Neuronal stem cell (in vitro differentiated cells): ENCODE measurements around the gene TRIM47.

ENCODE experiments used
- DNase-seq: peaks from one replicate; pipeline ENCODE4 v3.0.0-alpha.2; 2013; ENCODE audit warnings: low spot score
- H2AFZ ChIP-seq: one replicate; pipeline ENCODE4 v1.6.1; 2013; ENCODE audit warnings: mild to moderate bottlenecking, low read length, inconsistent platforms
- H2AK5ac ChIP-seq: 2 replicates; pipeline ENCODE4 v1.6.1; 2013; ENCODE audit warnings: low read depth, mild to moderate bottlenecking, inconsistent platforms, low read length, moderate library complexity, mixed read lengths
- H2BK120ac ChIP-seq: 2 replicates; pipeline ENCODE4 v1.6.1; 2013; ENCODE audit warnings: low read depth, mild to moderate bottlenecking, inconsistent platforms, low read length, moderate library complexity, mixed read lengths
- H2BK12ac ChIP-seq: one replicate; pipeline ENCODE4 v1.6.1; 2013; ENCODE audit warnings: low read length, inconsistent platforms
- H2BK15ac ChIP-seq: 2 replicates; pipeline ENCODE4 v1.6.1; 2013; ENCODE audit warnings: mild to moderate bottlenecking, low read length, inconsistent platforms, mixed read lengths
- H2BK5ac ChIP-seq: one replicate; pipeline ENCODE4 v1.6.1; 2013; ENCODE audit warnings: inconsistent platforms, mild to moderate bottlenecking, low read length, moderate library complexity
- H3K14ac ChIP-seq: one replicate; pipeline ENCODE4 v1.6.1; 2013; ENCODE audit warnings: low read length, inconsistent platforms
- H3K18ac ChIP-seq: 2 replicates; pipeline ENCODE4 v1.6.1; 2013; ENCODE audit warnings: low read length, inconsistent platforms
- H3K23ac ChIP-seq: 2 replicates; pipeline ENCODE4 v1.6.1; 2013; ENCODE audit warnings: low read depth, mild to moderate bottlenecking, mixed read lengths, low read length, inconsistent platforms; ENCODE audit not compliant: poor library complexity
- H3K27ac ChIP-seq: replicated peaks from 3 replicates; pipeline ENCODE4 v1.5.1; 2013; ENCODE audit warnings: low read length, inconsistent platforms
- H3K27me3 ChIP-seq, 3 experiments: 2 replicates each; pipeline ENCODE4 v1.6.1; 2013; ENCODE audit warnings: low read length in 3 of 3, mild to moderate bottlenecking in 2 of 3, inconsistent platforms in 1 of 3, low read depth in 1 of 3, mixed read lengths in 1 of 3, moderate library complexity in 1 of 3; ENCODE audit not compliant: control insufficient read depth in 3 of 3, insufficient read depth in 3 of 3
- H3K36me3 ChIP-seq, 2 donors: replicated peaks in 1 of 2; 2 replicates each; pipeline ENCODE4 v1.6.1; 2013; ENCODE audit warnings: low read length in 2 of 2; ENCODE audit not compliant: control insufficient read depth in 2 of 2, insufficient read depth in 2 of 2
- H3K4ac ChIP-seq: 2 replicates; pipeline ENCODE4 v1.6.1; 2013; ENCODE audit warnings: inconsistent platforms, mild to moderate bottlenecking, low read length, moderate library complexity
- H3K4me1 ChIP-seq, 2 donors: 1 replicate in 1 of 2; 2 replicates in 1 of 2; pipeline ENCODE4 v1.6.1; 2013; ENCODE audit warnings: low read length in 2 of 2, low read depth in 1 of 2; ENCODE audit not compliant: control insufficient read depth in 2 of 2, insufficient read depth in 1 of 2
- H3K4me2 ChIP-seq: one replicate; pipeline ENCODE4 v1.6.1; 2013; ENCODE audit warnings: mild to moderate bottlenecking, low read length, inconsistent platforms; ENCODE audit not compliant: insufficient read depth, poor library complexity, severe bottlenecking
- H3K4me3 ChIP-seq, 2 donors: 2 replicates each; pipeline ENCODE4 v1.5.1; 2013; ENCODE audit warnings: low read length in 2 of 2, mild to moderate bottlenecking in 2 of 2, inconsistent platforms in 1 of 2, moderate library complexity in 1 of 2
- H3K79me1 ChIP-seq: one replicate; pipeline ENCODE4 v1.6.1; 2013; ENCODE audit warnings: low read depth, mild to moderate bottlenecking, inconsistent platforms, low read length, moderate library complexity
- H3K9ac ChIP-seq: one replicate; pipeline ENCODE4 v1.6.1; 2013; ENCODE audit warnings: mild to moderate bottlenecking, low read depth, low read length, inconsistent platforms; ENCODE audit not compliant: poor library complexity
- H3K9me3 ChIP-seq, 2 donors: replicated peaks in 1 of 2; 2 replicates each; pipeline versions ENCODE3 to v1.6.1; 2013; ENCODE audit warnings: low read length in 2 of 2, mild to moderate bottlenecking in 2 of 2, inconsistent platforms in 1 of 2, low read depth in 1 of 2, mixed read lengths in 1 of 2, moderate library complexity in 1 of 2; ENCODE audit not compliant: control insufficient read depth in 2 of 2, insufficient read depth in 1 of 2
- H4K8ac ChIP-seq: one replicate; pipeline ENCODE4 v1.6.1; 2013; ENCODE audit warnings: low read depth, mild to moderate bottlenecking, inconsistent platforms, low read length, moderate library complexity
- H4K91ac ChIP-seq: one replicate; pipeline ENCODE4 v1.6.1; 2013; ENCODE audit warnings: low read length, low read depth, mild to moderate bottlenecking, inconsistent platforms; ENCODE audit not compliant: poor library complexity
- WGBS, 2 donors: extraction: QIAGEN DNeasy Blood & Tissue Kit; methylation state at CpG; one replicate each; pipeline ENCODE4 v1.1.7; 2013; ENCODE audit warnings: missing lambda C conversion rate in 2 of 2, mixed read lengths in 1 of 2; ENCODE audit not compliant: insufficient read length in 2 of 2, insufficient replicate concordance in 1 of 2; ENCODE audit errors: extremely low coverage in 2 of 2; 5-methylcytosine and 5-hydroxymethylcytosine counted together

TRIM47 gene

GRCh38 chr17:75925103-75925502, 46.7 kb upstream of the TRIM47 start:
- Histone ChIP-seq H3K4me3 (no peak overlapping the region), H2BK15ac (no peak overlapping the region), H3K14ac (no peak overlapping the region), H2AK5ac (no peak overlapping the region), H3K9ac (no peak overlapping the region), H3K18ac (no peak overlapping the region), H3K9me3 (no peaks in the 10 kb centered on the region), H2BK5ac (no peak overlapping the region), H3K27me3 (no peaks in the 10 kb centered on the region), H4K8ac (no peak overlapping the region), H3K23ac (no peak overlapping the region), H2AFZ (no peak overlapping the region), H2BK120ac (no peak overlapping the region), H2BK12ac (no peak overlapping the region), H3K4me2 (no peak overlapping the region), H3K4ac (no peak overlapping the region), H3K27ac (no peak overlapping the region), H3K4me1 (no peaks in the 10 kb centered on the region), H4K91ac (no peak overlapping the region), H3K79me1 (no peaks in the 10 kb centered on the region), H3K36me3 (peaks cover 23 to 58% of the 10 kb centered on the region in 2 donors)
- no peak for DNase-seq
- WGBS, 2 donors = no CpG with 5 or more reads among the region's 11 CpGs

DNA sequence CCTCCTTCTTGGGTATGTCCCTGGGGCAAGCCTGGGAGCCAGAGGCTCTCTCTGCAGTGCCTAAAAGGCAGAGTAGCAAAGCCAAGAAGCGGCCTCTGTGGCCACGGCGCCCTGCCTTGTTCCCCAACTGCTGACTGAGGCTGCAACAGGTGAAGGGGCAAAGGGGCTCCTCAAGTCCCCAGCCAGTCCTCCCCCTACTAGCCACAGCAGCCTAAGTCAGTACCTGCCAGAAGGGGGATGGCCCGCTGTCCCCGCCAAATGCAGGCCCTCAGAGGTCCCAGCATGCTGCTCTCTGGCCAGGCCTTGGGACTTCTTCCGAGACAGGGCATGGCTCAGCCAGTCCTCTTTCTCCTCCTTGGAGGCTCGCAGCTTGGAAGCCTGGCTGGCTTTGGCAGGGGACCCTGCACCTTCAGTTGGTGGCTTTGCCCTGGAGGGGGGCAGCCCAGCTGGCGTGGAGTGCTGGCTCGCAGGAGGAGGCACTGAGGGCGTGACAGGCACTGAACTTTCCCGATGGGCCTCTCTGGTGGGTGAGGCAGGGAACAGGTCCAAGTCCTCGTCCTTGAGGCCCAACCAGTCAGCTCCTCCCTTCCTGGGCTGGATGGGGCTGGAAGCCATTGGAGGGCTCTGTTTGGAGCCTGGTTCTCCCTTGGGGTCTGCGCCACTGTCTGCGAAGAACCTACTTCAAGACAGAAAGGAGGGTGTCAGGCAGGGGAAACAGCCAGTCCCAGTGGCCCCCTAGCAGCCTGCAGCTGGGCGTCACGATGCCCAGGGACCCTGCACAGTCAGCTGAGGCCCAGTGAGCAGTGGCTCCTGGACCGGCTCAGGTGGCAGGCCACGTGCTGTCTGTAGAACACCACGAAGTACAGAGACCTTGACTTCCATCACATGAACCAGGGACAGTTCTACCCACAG, 44.8 kb upstream of the TRIM47 start:
- Histone ChIP-seq H2AFZ (no peak overlapping the region), H2BK120ac (no peak overlapping the region), H2AK5ac (no peak overlapping the region), H3K23ac (peak overlapping the region; percentile 86), H3K4me2 (no peak overlapping the region), H3K9me3 (no peaks in the 10 kb centered on the region), H3K27me3 (no peaks in the 10 kb centered on the region), H3K4me3 (no peak overlapping the region), H3K4me1 (no peaks in the 10 kb centered on the region), H3K18ac (no peak overlapping the region), H2BK12ac (no peak overlapping the region), H4K8ac (no peak overlapping the region), H3K27ac (no peak overlapping the region), H4K91ac (no peak overlapping the region), H3K79me1 (no peaks in the 10 kb centered on the region), H3K9ac (no peak overlapping the region), H2BK5ac (no peak overlapping the region), H3K14ac (no peak overlapping the region), H2BK15ac (no peak overlapping the region), H3K4ac (no peak overlapping the region), H3K36me3 (peaks cover 23 to 67% of the 10 kb centered on the region in 2 donors)
- no CpG with 5 or more reads among the region's 19 CpGs for WGBS, 2 donors
- no peak for DNase-seq

DNA sequence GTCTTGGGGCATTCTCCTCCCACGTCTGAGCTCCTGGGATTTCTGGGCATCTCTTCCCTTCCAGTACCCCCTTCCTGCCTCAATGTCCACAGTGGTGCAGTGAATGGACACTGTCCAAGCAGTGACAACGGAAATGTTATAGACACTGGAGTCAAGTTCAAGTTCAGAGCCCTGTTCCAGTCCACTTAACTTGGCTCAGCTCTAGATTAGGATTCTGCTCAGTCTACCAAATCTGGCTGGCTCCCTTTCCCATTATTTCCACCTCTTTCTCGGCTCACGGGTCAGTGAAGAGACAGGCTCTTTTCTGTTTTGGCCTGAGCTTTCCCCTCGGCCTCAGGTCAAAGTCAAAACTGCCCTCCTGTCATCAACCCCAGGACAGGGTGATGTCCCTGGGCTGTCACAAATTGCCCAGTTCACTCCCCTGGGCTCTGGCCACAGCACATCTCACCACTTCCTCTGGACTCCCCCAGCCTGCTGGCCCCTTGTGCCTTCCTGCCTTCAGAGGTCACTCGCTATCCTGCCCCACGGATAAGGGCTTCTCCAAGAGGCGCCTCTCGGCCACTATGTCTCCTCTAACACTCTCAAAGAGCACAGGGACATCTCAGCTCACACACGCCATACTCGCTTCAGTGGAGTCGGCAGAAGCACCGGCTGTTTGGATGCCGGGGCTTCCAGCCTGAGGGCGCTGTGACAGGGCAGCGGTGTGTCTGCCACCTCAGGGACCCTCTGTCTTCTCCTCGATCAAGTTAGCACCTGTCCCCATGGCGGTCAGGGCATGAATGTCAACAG, 44.0 kb upstream of the TRIM47 start:
- no peak for DNase-seq
- H2BK5ac ChIP-seq = no peak overlapping the region
- H3K4me1 ChIP-seq = no peaks in the 10 kb centered on the region
- no peak overlapping the region for H3K23ac ChIP-seq
- H2AK5ac ChIP-seq = no peak overlapping the region
- H4K8ac ChIP-seq = no peak overlapping the region
- H3K79me1 ChIP-seq = no peaks in the 10 kb centered on the region
- H2AFZ ChIP-seq = no peak overlapping the region
- peaks cover 18 to 66% of the 10 kb centered on the region in 2 donors for H3K36me3 ChIP-seq
- no peak overlapping the region for H3K18ac ChIP-seq
- no peak overlapping the region for H3K27ac ChIP-seq
- no CpG with 5 or more reads among the region's 18 CpGs for WGBS, 2 donors
- no peak overlapping the region for H3K4me2 ChIP-seq
- no peak overlapping the region for H2BK12ac ChIP-seq
- H2BK15ac ChIP-seq = no peak overlapping the region
- no peak overlapping the region for H3K9ac ChIP-seq
- no peak overlapping the region for H2BK120ac ChIP-seq
- H3K9me3 ChIP-seq = no peaks in the 10 kb centered on the region
- H4K91ac ChIP-seq = no peak overlapping the region
- H3K27me3 ChIP-seq = no peaks in the 10 kb centered on the region
- H3K4me3 ChIP-seq = no peak overlapping the region
- no peak overlapping the region for H3K4ac ChIP-seq
- no peak overlapping the region for H3K14ac ChIP-seq

- Histone ChIP-seq H2AFZ (no peak overlapping the region), H3K23ac (no peak overlapping the region), H3K36me3 (peaks cover 17 to 64% of the 10 kb centered on the region in 2 donors), H2BK5ac (no peak overlapping the region), H2AK5ac (no peak overlapping the region), H3K27me3 (no peaks in the 10 kb centered on the region), H3K4me3 (no peak overlapping the region), H3K4me2 (no peak overlapping the region), H3K79me1 (no peaks in the 10 kb centered on the region), H4K91ac (no peak overlapping the region), H3K9me3 (no peaks in the 10 kb centered on the region), H2BK120ac (no peak overlapping the region), H3K18ac (no peak overlapping the region), H2BK12ac (no peak overlapping the region), H3K14ac (no peak overlapping the region), H3K4me1 (no peaks in the 10 kb centered on the region), H4K8ac (no peak overlapping the region), H3K4ac (no peak overlapping the region), H2BK15ac (no peak overlapping the region), H3K9ac (no peak overlapping the region), H3K27ac (no peak overlapping the region)
- DNase-seq = no peak
- no CpG with 5 or more reads among the region's 15 CpGs for WGBS, 2 donors
These were observed 43.2 kb upstream of the TRIM47 start for GRCh38 chr17:75921596-75921995.
